Right lung (tissue), 10 donors: Measurements from ENCODE around the gene KRTAP24-1. TPM values are rescaled to one million over a fixed set of nuclear protein-coding genes. Genes with fewer than 3 reads are reported as not detected.

Source experiments
- DNase-seq, 2 donors: peaks; one replicate each; pipeline ENCODE4 v3.0.0-alpha.2; 2013
- long read RNA-seq, 8 donors: transcript quantifications; one replicate each; lab custom pipeline, GENCODE V29; 2026
- polyA plus RNA-seq, 5 donors: library from polyadenylated mRNA; unstranded; fragments of 120-200 nt; gene quantifications; one replicate each; pipeline versions ENCODE4 v1.2.1 to v1.2.3, GENCODE V29; 2013; ENCODE audit warnings: inconsistent platforms in 1 of 5, low replicate concordance in 1 of 5; ENCODE audit not compliant: insufficient read length in 5 of 5, insufficient read depth in 1 of 5

KRTAP24-1 gene
- not detected for polyA plus RNA-seq
- long read RNA-seq, donor 1, result 0 reads
- long read RNA-seq, donor 2, result 0 reads
- long read RNA-seq, donor 3, result 0 reads
- long read RNA-seq, donor 4, result 0 reads
- long read RNA-seq, donor 5, result 0 reads
- long read RNA-seq, donor 6, result 0 reads
- long read RNA-seq, donor 7, result 0 reads
- long read RNA-seq, donor 8, result 0 reads

- DNase-seq, result no peak
These were observed at the start of gene KRTAP24-1 for GRCh38 chr21:30282850-30283249. KRTAP24-1 (minus strand) TSS chr21:30282950; CDS start chr21:30282932, 18 bp downstream.

- no peak for DNase-seq
These were observed 46.6 kb upstream of the KRTAP24-1 start for GRCh38 chr21:30329203-30329875.

- no peak for DNase-seq
These were observed 43.6 kb upstream of the KRTAP24-1 start for GRCh38 chr21:30326390-30326789.

GRCh38 chr21:30320215-30320614 lies 37.5 kb upstream of the KRTAP24-1 start, which contains the start of gene KRTAP26-1:
KRTAP26-1 (minus strand) TSS chr21:30320315; CDS start chr21:30320035, 280 bp downstream.
- DNase-seq, result no peak

GRCh38 chr21:30315701-30316100 lies 33.0 kb upstream of the KRTAP24-1 start:
- no peak for DNase-seq

- no peak for DNase-seq
These were observed 24.1 kb upstream of the KRTAP24-1 start for GRCh38 chr21:30306884-30307283.

GRCh38 chr21:30305136-30305535 lies 22.4 kb upstream of the KRTAP24-1 start:
- no peak for DNase-seq

GRCh38 chr21:30289215-30289614 lies 6.5 kb upstream of the KRTAP24-1 start, which contains the start of gene KRTAP25-1:
KRTAP25-1 (minus strand) TSS chr21:30289514; CDS start chr21:30289490, 24 bp downstream.
- no peak for DNase-seq

- DNase-seq, result no peak
These were observed 11.1 kb downstream of the KRTAP24-1 start for GRCh38 chr21:30271611-30272010.

- DNase-seq, result no peak
These were observed 11.6 kb downstream of the KRTAP24-1 start for GRCh38 chr21:30271156-30271555.

- DNase-seq, result no peak
These were observed 12.8 kb downstream of the KRTAP24-1 start for GRCh38 chr21:30269803-30270530.

- no peak for DNase-seq
These were observed 14.0 kb downstream of the KRTAP24-1 start for GRCh38 chr21:30268608-30269197.

- DNase-seq, result no peak
These were observed 25.0 kb downstream of the KRTAP24-1 start for GRCh38 chr21:30257773-30258172.

GRCh38 chr21:30256100-30256499 lies 26.6 kb downstream of the KRTAP24-1 start:
- DNase-seq, result no peak

GRCh38 chr21:30255679-30256078 lies 27.1 kb downstream of the KRTAP24-1 start:
- no peak for DNase-seq

- DNase-seq, result no peak
These were observed 31.0 kb downstream of the KRTAP24-1 start for GRCh38 chr21:30251781-30252180.

GRCh38 chr21:30249936-30250335 lies 32.8 kb downstream of the KRTAP24-1 start:
- DNase-seq, result no peak

GRCh38 chr21:30248844-30249243 lies 33.9 kb downstream of the KRTAP24-1 start:
- DNase-seq, result no peak

- no peak for DNase-seq
These were observed 37.7 kb downstream of the KRTAP24-1 start for GRCh38 chr21:30245061-30245460.

GRCh38 chr21:30243691-30244090 lies 39.1 kb downstream of the KRTAP24-1 start:
- DNase-seq, result no peak

- no peak for DNase-seq
These were observed 42.1 kb downstream of the KRTAP24-1 start for GRCh38 chr21:30240661-30241060.

GRCh38 chr21:30238168-30238567 lies 44.6 kb downstream of the KRTAP24-1 start:
- DNase-seq, result no peak
